Upper lobe of left lung (tissue), 4 donors: ENCODE data around the gene TAC4.

ENCODE experiments used
- EP300 ChIP-seq, 4 donors: sonication (generic); formaldehyde crosslinking; IDR thresholded peaks; one replicate each; pipeline ENCODE4 v1.5.1; 2017; ENCODE audit warnings: antibody characterized with exemption in 4 of 4, control low read depth in 2 of 4
- POLR2A ChIP-seq, 4 donors: fragments of 450-650 bp; IDR thresholded peaks; one replicate each; pipeline ENCODE4 v1.5.1; 2016 to 2017; ENCODE audit warnings: antibody characterized with exemption in 4 of 4, mild to moderate bottlenecking in 2 of 4
- POLR2AphosphoS5 ChIP-seq, 2 donors: sonication (generic); formaldehyde crosslinking; IDR thresholded peaks; one replicate each; pipeline ENCODE4 v1.5.1; 2017; ENCODE audit warnings: antibody characterized with exemption in 2 of 2
- TF ChIP-seq, protein P1 (sequence below), 6 experiments: fragments of 450-650 bp in 4 of 6; fragments of 200-600 bp in 2 of 6; sonication (generic) in 2 of 6; IDR thresholded peaks; one replicate each; pipeline ENCODE4 v1.5.1; 2016 to 2019; ENCODE audit warnings: antibody characterized with exemption in 6 of 6

DNA sequence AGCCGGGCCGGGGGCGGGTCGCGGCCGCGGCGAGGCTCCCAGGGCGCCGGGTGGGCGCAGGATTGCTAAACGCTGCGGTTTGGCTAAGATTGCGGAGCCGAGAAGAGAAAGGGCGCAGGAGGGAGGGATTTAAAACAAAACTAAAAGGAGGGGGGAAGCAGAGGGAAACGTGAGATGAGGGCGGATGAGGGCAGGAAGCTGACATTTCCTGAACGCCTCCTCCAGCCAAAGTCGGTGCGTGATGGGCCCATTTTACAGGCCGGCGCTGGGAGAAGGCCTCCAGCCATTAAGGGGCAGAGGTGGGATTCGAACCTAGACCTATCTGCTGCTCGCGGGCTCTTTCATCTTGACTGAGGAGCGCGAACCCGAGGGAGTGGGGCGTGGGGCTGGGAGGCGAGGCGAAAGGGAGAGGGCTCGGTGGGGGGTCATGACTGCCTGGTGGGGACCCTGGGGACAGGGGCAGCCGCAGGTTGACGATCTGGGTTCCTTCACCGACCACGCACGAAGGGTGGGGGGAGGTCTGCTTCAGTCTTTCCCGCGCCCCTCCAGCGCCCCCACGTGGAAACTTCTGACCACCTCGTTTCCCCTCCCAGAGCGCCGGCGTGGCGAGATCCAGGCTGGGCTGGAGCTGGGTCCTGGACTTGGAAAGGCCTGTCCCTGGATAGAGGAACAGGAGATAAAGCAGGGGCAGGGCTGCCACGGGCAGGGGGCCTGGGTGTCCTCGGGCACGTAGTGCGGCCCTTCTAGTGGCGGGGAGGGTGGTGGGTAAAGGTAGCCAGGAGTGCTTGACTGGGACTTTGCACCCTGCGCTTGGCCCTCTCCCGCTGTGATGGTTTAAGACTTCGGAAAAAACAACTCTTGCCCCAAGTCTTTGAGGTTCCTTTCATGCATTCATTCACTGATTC lies 3.8 kb upstream of the TAC4 start:
- TF ChIP-seq, protein P1, sequence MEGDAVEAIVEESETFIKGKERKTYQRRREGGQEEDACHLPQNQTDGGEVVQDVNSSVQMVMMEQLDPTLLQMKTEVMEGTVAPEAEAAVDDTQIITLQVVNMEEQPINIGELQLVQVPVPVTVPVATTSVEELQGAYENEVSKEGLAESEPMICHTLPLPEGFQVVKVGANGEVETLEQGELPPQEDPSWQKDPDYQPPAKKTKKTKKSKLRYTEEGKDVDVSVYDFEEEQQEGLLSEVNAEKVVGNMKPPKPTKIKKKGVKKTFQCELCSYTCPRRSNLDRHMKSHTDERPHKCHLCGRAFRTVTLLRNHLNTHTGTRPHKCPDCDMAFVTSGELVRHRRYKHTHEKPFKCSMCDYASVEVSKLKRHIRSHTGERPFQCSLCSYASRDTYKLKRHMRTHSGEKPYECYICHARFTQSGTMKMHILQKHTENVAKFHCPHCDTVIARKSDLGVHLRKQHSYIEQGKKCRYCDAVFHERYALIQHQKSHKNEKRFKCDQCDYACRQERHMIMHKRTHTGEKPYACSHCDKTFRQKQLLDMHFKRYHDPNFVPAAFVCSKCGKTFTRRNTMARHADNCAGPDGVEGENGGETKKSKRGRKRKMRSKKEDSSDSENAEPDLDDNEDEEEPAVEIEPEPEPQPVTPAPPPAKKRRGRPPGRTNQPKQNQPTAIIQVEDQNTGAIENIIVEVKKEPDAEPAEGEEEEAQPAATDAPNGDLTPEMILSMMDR (IDR thresholded peaks at IDR 0.05), result peak; percentile 54 to 82 (median 74)
- TF ChIP-seq EP300 (IDR thresholded peaks at IDR 0.05) (no peak), POLR2AphosphoS5 (IDR thresholded peaks at IDR 0.05) (no peak), POLR2A (IDR thresholded peaks at IDR 0.05) (no peak)
